HEK293 (cell line): ENCODE data around the gene ARID1A.
A peak's percentile ranks its signal among the peaks of the same experiment; 100 is the strongest.

ENCODE experiments used
- HOXD13 ChIP-seq: sonication (generic); formaldehyde crosslinking; IDR thresholded peaks from 2 replicates; pipeline ENCODE4 v1.8.0; 2022; ENCODE audit warnings: missing genetic modification reagents, borderline replicate concordance
- MYNN ChIP-seq: fragments of 450-650 bp; formaldehyde crosslinking; IDR thresholded peaks from 2 replicates; pipeline ENCODE4 v1.5.1; 2016; ENCODE audit warnings: missing biosample characterization, missing genetic modification characterization, borderline replicate concordance
- PRDM10 ChIP-seq: fragments of 450-650 bp; formaldehyde crosslinking; IDR thresholded peaks from 2 replicates; pipeline ENCODE4 v1.5.1; 2016; ENCODE audit warnings: missing biosample characterization, missing genetic modification characterization
- SALL2 ChIP-seq: fragments of 450-650 bp; formaldehyde crosslinking; IDR thresholded peaks from 2 replicates; pipeline ENCODE4 v1.5.0; 2017; ENCODE audit warnings: missing biosample characterization, mild to moderate bottlenecking, missing genetic modification characterization, borderline replicate concordance
- ZBTB1 ChIP-seq: fragments of 450-650 bp; formaldehyde crosslinking; IDR thresholded peaks from 2 replicates; pipeline ENCODE4 v1.5.1; 2016; ENCODE audit warnings: missing biosample characterization, missing genetic modification characterization
- ZBTB44 ChIP-seq: fragments of 450-650 bp; IDR thresholded peaks from 2 replicates; pipeline ENCODE4 v1.5.1; 2018; ENCODE audit warnings: missing biosample characterization, mild to moderate bottlenecking, missing genetic modification characterization
- ZBTB8A ChIP-seq: fragments of 450-650 bp; formaldehyde crosslinking; IDR thresholded peaks from 2 replicates; pipeline ENCODE4 v1.5.1; 2016; ENCODE audit warnings: missing biosample characterization, missing genetic modification characterization
- ZEB2 ChIP-seq: fragments of 450-650 bp; formaldehyde crosslinking; IDR thresholded peaks from 2 replicates; pipeline ENCODE4 v1.5.1; 2016; ENCODE audit warnings: missing biosample characterization, missing genetic modification characterization
- ZNF114 ChIP-seq: fragments of 450-650 bp; formaldehyde crosslinking; IDR thresholded peaks from 2 replicates; pipeline ENCODE4 v1.5.0; 2017; ENCODE audit warnings: missing biosample characterization, missing genetic modification characterization
- ZNF140 ChIP-seq: fragments of 450-650 bp; formaldehyde crosslinking; IDR thresholded peaks from 2 replicates; pipeline ENCODE4 v1.5.1; 2016; ENCODE audit warnings: missing biosample characterization, missing genetic modification characterization
- ZNF280D ChIP-seq: fragments of 450-650 bp; formaldehyde crosslinking; IDR thresholded peaks from 2 replicates; pipeline ENCODE4 v1.5.1; 2016; ENCODE audit warnings: missing biosample characterization, missing genetic modification characterization
- ZNF302 ChIP-seq: fragments of 450-650 bp; formaldehyde crosslinking; IDR thresholded peaks from 2 replicates; pipeline ENCODE4 v1.5.1; 2016; ENCODE audit warnings: missing biosample characterization, missing genetic modification characterization, low read depth
- ZNF335 ChIP-seq: fragments of 450-650 bp; formaldehyde crosslinking; conservative IDR thresholded peaks from 2 replicates; pipeline ENCODE4 v1.5.1; 2016; ENCODE audit warnings: missing biosample characterization, missing genetic modification characterization
- ZNF354C ChIP-seq: fragments of 450-650 bp; formaldehyde crosslinking; IDR thresholded peaks from 2 replicates; pipeline ENCODE4 v1.5.1; 2016; ENCODE audit warnings: missing biosample characterization, missing genetic modification characterization, low read depth, borderline replicate concordance
- ZNF416 ChIP-seq: fragments of 450-650 bp; formaldehyde crosslinking; IDR thresholded peaks from 2 replicates; pipeline ENCODE4 v1.5.1; 2016; ENCODE audit warnings: missing biosample characterization, missing genetic modification characterization
- ZNF426 ChIP-seq: fragments of 450-650 bp; formaldehyde crosslinking; IDR thresholded peaks from 2 replicates; pipeline ENCODE4 v1.5.1; 2017; ENCODE audit warnings: missing biosample characterization, missing genetic modification characterization, mild to moderate bottlenecking, inconsistent platforms, moderate library complexity
- ZNF555 ChIP-seq: fragments of 450-650 bp; formaldehyde crosslinking; conservative IDR thresholded peaks from 2 replicates; pipeline ENCODE4 v1.5.1; 2017; ENCODE audit warnings: missing biosample characterization, mild to moderate bottlenecking, missing genetic modification characterization, inconsistent platforms
- ZNF600 ChIP-seq: fragments of 450-650 bp; formaldehyde crosslinking; IDR thresholded peaks from 2 replicates; pipeline ENCODE4 v1.5.1; 2016; ENCODE audit warnings: missing biosample characterization, missing genetic modification characterization
- ZNF639 ChIP-seq: fragments of 450-650 bp; formaldehyde crosslinking; IDR thresholded peaks from 2 replicates; pipeline ENCODE4 v1.5.1; 2016; ENCODE audit warnings: missing biosample characterization, missing genetic modification characterization
- ZNF664 ChIP-seq: fragments of 450-650 bp; formaldehyde crosslinking; IDR thresholded peaks from 2 replicates; pipeline ENCODE4 v1.5.1; 2016; ENCODE audit warnings: missing biosample characterization, missing genetic modification characterization
- ZNF692 ChIP-seq: fragments of 450-650 bp; formaldehyde crosslinking; IDR thresholded peaks from 2 replicates; pipeline ENCODE4 v1.5.1; 2016; ENCODE audit warnings: missing biosample characterization, missing genetic modification characterization
- ZNF704 ChIP-seq: fragments of 450-650 bp; formaldehyde crosslinking; IDR thresholded peaks from 2 replicates; pipeline ENCODE4 v1.5.1; 2016; ENCODE audit warnings: missing biosample characterization, missing genetic modification characterization
- ZNF747 ChIP-seq: fragments of 450-650 bp; formaldehyde crosslinking; IDR thresholded peaks from 2 replicates; pipeline ENCODE4 v1.5.1; 2016; ENCODE audit warnings: missing biosample characterization, missing genetic modification characterization
- ZNF837 ChIP-seq: fragments of 450-650 bp; formaldehyde crosslinking; IDR thresholded peaks from 2 replicates; pipeline ENCODE4 v1.5.1; 2016; ENCODE audit warnings: missing biosample characterization, missing genetic modification characterization
- ZSCAN4 ChIP-seq: fragments of 450-650 bp; formaldehyde crosslinking; IDR thresholded peaks from 2 replicates; pipeline ENCODE4 v1.5.1; 2017; ENCODE audit warnings: missing biosample characterization, missing genetic modification characterization

Gene ARID1A

GRCh38 chr1:26697978-26698849, 2.4 kb downstream of the ARID1A start (continued):
- no peak for TF ChIP-seq ZNF280D
- TF ChIP-seq PRDM10 (tag by site-specific recombination), result peak; percentile 62
- TF ChIP-seq ZNF140 (tag by site-specific recombination), result no peak
- TF ChIP-seq ZBTB44 (tag by site-specific recombination), result peak; percentile 37; the same call in 1 of the 2 replicates
- peak; percentile 94 for TF ChIP-seq ZNF600
- no peak for TF ChIP-seq ZNF416 (tag by site-specific recombination)
- TF ChIP-seq MYNN (tag by site-specific recombination), result no peak
- TF ChIP-seq ZBTB8A, result peak; percentile 71
- no peak for TF ChIP-seq ZNF747
- peak; percentile 70 for TF ChIP-seq ZNF639 (tag by site-specific recombination)
- TF ChIP-seq ZNF837 (tag by site-specific recombination), result no peak
- no peak for TF ChIP-seq ZBTB1 (tag by site-specific recombination)
- no peak for TF ChIP-seq ZNF704 (tag by site-specific recombination)
- TF ChIP-seq ZEB2, result peak; percentile 98
- no peak for TF ChIP-seq ZNF555 (tag by site-specific recombination)
- TF ChIP-seq SALL2 (tag by site-specific recombination), result no peak
- no peak for TF ChIP-seq ZNF302 (tag by site-specific recombination)
- no peak for TF ChIP-seq ZSCAN4 (tag by site-specific recombination)
- no peak for TF ChIP-seq ZNF354C (tag by site-specific recombination)
- TF ChIP-seq ZNF664, result peak; percentile 33; the same call in 1 of the 2 replicates
- TF ChIP-seq ZNF335 (tag by site-specific recombination), result peak; percentile 95
- no peak for TF ChIP-seq ZNF114 (tag by site-specific recombination)
- peak; percentile 77 for TF ChIP-seq ZNF692 (tag by site-specific recombination)
- TF ChIP-seq ZNF426 (tag by site-specific recombination), result no peak
- no peak for TF ChIP-seq HOXD13 (CRISPR knock-in tag)
